ENCODE results near the gene TSEN2.
A peak's percentile ranks its signal among the peaks of the same experiment; 100 is the strongest.
"Not testable (repeated sequence)": the region's sequence is repeated elsewhere in the genome, so short reads cannot be mapped to it uniquely, and the experiment has no call there.

The TSEN2 gene

DNA sequence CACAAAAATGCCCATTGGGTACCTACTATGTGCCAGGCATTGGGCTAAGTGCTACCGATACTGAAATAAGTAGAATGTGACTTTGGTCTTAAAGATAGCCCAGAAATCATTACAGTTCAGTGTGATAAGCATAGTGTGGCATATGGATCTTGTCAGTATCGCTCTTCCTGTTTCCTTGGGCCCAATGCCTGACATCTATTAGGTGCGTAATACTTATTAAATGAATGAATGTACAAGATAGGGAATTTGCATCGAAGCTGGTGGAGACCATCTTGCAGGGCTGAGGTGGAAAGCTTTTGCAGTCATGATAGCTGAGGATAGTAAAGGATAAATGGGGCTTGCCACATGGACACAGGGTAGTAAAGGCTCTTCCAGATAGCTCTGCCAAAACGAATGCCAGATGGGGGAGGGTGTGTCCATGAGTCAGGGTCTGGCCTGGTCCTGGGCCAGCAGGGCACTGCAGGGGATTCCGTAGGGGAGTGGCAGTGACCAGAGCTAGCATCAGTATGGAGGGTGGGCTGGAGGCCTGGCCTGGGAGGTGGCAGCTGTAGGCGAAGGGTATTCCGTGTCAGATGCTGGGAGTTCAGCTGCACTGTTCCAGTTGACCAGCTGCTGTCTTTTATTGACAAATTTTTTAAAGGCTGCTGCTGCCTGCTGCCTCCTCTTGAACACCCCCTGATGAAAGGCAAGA, 23.5 kb downstream of the TSEN2 start:
- DNase-seq: no peak

GRCh38 chr3:12508291-12508700, 24.0 kb downstream of the TSEN2 start:
- no peak for DNase-seq

DNA sequence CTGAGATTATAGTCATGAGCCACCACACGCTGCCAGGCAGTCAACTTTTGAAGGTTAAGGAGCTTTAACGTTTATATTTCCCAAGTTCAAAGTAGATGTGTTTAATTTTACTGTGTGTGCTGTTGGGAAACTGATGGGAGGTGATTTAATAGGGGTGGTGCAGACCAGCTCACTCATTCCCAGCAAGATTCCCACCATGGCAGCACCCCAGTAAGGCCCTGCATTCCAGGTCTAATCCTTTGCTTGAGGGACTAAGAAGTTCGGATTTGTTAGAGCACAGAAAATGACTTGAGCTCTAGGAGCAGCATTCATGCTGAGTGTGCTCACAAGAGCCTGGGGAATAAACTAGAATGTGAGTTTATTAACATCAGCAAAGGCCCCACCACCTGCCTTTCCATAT, 25.2 kb downstream of the TSEN2 start:
- DNase-seq: no peak

DNA sequence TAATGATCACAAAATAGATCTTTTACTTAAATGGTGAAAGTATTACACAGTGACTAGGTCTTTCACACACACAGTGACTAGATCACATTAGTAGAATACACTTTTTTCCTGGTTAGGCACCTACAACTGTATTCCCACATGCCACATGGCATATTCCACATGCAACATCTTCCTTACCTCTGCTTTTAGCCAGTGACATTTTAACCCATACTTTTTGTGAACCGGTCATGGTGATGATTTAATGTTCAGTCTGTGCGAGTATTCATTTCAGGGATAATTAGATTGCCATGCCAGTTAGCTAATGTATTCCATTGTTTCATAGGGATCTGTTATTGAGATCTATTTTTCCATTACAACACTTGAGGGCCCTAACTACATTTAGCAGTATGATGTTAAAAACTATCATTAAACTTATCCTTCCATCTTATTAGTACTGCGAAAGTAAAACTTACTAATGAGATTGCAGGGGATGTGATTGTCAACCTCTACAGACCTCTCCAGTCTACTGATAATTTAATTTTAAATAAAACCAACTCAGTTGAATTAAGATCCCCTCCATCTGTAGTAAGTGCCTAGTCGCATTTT, 28.3 kb downstream of the TSEN2 start:
- DNase-seq: no peak

DNA sequence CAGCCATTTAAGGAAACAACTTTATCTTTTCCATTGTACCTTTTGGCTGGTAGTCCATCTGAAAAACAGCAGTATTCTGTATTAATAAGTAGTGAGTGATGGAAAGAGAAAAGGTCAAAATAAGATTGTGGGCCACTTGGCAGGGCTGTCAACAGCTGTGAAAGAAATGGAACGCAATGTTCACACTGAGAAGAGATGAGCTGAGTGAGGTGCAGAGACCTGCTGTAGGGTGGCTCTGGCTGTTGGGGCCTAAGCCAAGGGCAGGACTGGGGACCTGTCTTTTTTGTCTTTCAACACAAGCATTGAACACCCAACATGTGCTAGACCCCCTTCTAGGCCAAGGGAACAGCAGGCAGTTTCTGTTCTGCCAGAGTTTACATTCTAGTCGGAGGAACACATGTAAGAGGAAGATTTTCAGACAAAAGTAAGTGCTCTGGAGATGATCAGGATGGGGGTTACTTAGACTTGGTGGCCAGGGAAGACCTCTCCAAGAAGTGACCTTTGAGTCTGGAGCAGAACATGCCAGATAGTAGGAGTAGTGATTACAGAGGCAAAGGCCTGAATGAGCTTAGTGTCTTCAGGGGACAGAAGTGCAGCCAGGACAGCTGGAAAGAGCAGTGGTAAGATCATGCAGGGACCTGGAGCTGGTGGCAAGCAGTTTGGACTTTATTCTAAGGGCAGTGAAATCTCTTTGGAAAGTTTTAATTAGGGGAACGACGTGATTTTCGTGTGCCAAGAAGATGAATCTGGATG, 29.6 kb downstream of the TSEN2 start:
- no peak for DNase-seq

- no peak for DNase-seq
Observed at GRCh38 chr3:12515631-12516030, 31.4 kb downstream of the TSEN2 start.

- no peak for DNase-seq
Observed at GRCh38 chr3:12516873-12517272, 32.6 kb downstream of the TSEN2 start.

DNA sequence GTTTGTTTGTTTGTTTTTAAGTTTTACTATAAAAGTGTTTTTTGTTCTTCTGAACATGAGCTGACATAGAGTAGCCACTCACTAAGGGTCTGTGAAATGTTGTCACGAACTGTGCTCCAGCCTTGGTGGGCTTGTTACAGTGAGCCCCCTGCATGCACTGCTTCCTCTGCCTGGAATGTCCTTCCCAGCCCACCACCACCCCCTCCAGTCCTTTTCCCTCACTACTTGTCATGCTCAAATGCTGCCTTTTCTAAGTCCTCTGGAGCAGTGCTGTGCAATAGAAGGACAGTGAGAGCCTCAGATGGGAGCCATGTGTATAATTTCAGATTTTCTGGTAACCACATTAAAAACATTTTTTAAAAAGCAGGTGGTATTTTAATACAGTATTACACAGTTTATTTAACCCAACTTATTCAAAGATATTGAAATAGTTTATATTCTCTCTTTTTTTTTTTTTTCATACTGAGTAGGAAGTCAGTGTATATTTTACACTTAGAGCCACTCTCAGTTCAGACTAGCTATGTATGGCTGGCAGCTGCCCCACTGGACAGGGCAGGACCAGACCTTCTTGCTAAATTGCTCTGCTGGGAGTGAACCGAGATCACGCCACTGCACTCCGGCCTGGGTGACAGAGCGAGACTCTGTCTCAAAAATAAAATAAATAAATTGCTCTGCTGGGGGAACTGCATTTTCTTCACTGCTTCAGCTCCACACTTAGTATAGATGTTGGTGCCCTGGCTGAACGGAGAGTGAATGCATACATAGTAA, 34.2 kb downstream of the TSEN2 start:
- no peak for DNase-seq

DNA sequence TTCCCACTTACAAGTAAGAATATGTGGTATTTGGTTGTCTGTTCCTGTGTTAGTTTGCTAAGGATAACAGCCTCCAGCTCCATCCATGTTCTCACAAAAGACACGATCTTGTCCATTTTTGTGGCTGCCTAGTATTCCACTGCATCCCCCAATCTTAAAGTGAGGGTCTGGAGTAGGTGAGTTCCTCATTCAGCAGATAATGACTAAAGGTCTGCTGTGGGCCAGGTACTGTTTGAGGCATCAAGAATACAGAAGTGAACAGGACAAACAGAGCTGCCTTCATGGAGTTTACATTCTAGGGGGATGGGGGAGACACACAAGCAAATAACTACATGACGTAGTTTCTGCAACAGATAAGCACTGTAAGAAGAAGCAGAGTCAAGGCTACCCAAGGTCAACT, 36.7 kb downstream of the TSEN2 start:
- no peak for DNase-seq

GRCh38 chr3:12522721-12523120, 38.4 kb downstream of the TSEN2 start:
- no peak for DNase-seq

- DNase-seq: no peak
Observed at GRCh38 chr3:12527757-12528143, 43.5 kb downstream of the TSEN2 start.

DNA sequence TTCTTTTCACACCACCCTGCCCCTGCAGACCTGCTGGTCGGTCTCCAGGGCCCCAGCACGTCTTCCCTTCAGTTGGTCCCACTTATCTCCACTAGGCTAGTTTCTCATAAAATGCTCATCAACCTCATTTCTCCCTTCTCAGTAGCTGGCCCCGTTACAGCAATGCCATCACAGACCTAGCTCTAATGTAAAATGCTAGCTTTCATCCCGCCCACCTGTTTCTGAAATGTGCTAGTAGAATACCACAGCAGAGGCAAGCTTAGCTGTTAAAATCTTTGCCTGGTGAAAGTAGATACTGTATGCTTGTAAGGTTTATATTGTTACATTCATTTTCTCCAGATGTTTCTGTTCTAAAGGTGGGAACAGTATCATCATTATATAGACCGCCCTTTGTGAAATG, 47.9 kb downstream of the TSEN2 start:
- DNase-seq: no peak

DNA sequence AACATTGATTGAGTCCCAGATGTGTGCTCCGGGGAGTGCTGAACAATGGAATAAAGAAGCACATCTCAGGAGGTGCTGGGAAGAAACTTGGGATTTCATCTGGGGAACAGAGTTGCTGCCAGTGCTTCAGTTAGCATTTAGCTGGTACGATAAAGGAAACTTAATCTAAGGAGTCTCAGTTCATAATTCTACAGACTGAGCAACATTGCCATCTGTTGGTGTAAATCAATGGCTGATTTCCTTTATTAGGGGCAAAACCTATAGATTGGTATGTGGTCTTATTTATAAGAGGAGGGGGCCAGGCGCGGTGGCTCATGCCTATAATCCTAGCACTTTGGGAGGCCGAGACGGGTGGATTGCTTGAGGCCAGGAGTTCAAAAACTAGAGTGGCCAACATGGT, 52.1 kb downstream of the TSEN2 start:
- DNase-seq: no peak

GRCh38 chr3:12541625-12542024, 57.3 kb downstream of the TSEN2 start:
- DNase-seq: no peak

DNA sequence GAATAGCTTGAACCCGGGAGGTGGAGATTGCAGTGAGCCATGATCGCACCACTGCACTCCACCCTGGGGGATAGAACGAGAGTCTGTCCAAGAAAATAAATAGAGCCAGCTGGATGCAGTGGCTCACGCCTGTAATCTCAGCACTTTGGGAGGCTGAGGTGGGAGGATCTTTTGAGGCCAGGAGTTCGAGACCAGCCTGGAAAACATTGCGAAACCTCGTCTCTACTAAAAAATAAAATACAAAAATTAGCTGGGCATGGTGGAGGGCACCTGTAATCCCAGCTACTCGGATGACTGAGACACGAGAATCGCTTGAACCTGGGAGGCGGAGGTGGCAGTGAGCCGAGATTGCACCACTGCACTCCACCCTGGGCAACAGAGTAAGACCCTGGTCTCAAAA, 59.2 kb downstream of the TSEN2 start:
- not testable (repeated sequence) for DNase-seq

DNA sequence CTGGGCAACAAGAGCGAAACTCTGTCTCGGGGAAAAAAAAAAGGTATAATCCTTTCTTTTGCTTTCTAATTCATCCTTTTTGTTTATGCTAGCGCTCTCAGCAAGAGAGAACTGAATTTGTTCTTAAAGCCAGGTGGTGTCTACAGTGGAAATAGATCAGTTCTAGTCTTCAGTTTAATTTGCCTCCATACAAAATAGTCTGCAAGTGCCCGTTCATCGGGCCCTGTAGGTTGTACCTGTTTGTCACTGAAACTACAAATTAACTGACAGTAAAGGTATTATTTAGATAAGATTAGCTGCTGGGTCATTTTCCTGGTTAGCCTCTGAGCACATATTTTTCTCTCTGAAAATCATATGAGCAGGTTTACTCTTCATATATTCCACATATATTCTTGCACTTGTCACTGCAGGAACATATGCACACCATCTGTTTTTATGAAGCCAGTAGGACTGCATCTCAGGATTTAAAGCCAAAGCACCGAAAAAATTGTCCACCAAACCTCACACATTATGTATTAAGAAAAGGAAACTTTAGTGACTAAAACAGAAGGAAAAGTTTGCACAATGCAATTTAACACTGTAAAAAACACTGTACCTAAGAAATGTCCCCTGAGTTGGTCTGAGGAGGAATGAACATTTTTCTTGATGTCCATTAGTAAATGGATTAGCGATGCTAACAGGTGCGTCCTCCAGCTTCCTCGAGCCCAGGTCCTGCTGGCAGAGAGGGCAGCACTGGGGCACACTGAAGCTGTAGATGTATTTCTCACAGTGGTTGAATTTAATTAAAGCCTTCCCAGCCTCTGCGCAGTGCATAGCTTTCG, 60.6 kb downstream of the TSEN2 start:
- DNase-seq: no peak

DNA sequence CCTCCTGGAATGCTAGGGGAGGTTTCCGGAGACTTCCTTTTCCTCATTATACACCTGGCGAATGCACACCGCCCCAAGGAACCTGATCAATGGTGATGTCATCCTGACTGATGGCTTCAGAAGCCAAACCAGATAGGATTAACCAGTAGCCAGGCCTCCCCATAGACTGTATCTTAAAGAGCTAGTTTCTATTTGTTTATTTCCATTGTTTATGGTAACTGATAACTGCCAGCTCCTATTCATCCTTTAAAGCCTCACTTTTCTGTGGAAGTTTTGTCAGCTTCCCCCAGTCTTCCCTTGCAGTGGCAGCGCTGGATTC, 61.2 kb downstream of the TSEN2 start, which contains the start of gene MKRN2OS:
TSS of gene MKRN2OS (minus strand) at position 27 of the 319 bp plus-strand sequence. CDS start 35 bp downstream, outside the sequence.
- no peak for DNase-seq

DNA sequence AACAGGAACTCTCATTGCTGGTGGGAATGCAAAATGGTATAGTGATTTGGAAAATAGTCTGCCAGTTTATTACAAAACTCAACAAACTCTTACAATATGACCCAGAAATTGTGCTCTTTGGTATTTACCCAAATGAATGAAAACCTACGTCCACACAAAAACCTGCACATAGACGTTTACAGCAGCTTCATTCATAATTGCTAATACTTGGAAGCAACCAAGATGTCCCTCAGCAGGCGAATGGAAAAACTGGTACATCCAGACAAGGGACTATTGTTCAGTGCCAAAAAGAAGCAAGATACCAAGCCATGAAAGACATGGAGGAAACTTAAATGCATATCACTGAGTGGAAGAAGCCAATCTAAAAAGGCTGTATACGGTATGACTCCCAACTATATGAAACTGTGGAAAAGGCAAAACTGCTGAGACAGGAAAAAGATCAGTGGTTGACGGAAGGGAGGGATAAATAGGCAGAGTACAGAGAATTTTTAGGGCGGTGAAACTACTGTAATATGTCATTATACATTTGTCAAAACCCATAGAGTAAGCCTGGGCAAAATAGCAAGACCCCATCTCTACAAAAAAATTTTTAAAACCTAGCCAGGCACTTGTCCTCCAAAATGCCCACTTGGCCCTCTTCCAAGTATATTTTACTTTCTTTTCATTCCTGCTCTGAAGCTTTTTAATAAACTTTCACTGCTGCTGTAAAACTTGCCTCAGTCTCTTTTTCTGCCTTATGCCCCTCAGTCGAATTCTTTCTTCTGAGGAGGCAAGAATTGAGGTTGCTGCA, 65.9 kb downstream of the TSEN2 start:
- DNase-seq: no peak

DNA sequence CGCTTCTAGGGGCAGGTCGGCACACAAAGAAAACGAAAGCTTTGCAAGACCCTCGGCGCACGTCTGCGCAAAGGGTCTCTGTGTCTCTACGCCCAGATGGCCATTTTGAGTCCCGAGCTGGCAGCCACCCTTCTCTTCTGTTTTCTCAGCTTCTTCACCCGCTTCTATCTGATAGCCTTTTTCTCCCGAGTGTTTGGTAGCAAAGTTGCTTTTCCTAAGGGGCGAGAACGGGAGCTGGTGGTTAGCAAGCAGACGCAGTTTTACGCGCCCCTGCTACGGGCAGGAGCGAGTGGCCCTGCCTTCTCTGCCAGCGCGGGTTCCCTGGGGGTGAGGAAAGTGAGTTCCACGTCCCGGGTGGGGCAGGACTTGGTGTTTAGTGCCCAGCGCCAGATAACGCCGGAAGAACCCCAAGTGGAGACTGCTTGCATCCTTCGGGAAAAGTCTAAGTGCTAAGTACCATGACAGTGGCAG, 69.7 kb downstream of the TSEN2 start:
- peak; percentile 41 for DNase-seq

- no peak for DNase-seq
Observed at GRCh38 chr3:12556314-12556689, 72.0 kb downstream of the TSEN2 start.

- DNase-seq: peak; percentile 60
Observed at GRCh38 chr3:12556690-12557472, 72.6 kb downstream of the TSEN2 start, which contains the start of gene MKRN2. Gene MKRN2, plus strand, starts transcription at chr3:12557087. Its CDS starts 64 bp downstream, at chr3:12557151.

Measured in NCI-H1105 treated with DMSO at 0.1 percent for 48 hours (cell line).